ELR (cell line): Measurements from ENCODE around the gene PCDHGA3.
"Not testable (repeated sequence)": the region's sequence is repeated elsewhere in the genome, so short reads cannot be mapped to it uniquely, and the experiment has no call there.

Source experiments
- DNase-seq: peaks from one replicate; pipeline ENCODE4 v3.0.0-alpha.2; 2015; ENCODE audit warnings: low read depth

The PCDHGA3 gene

GRCh38 chr5:141343242-141343952 is at the start of gene PCDHGA3:
TSS of gene PCDHGA3 (plus strand) at chr5:141343829. CDS start at chr5:141344034, 205 bp downstream.
- peak; percentile 61 for DNase-seq

- no peak for DNase-seq
These were observed 45.3 kb upstream of the PCDHGA3 start for GRCh38 chr5:141298376-141298775.

GRCh38 chr5:141303756-141304155 is 39.9 kb upstream of the PCDHGA3 start, which contains the start of gene SLC25A2:
TSS of gene SLC25A2 (minus strand) at chr5:141304049. CDS start at chr5:141303865, 184 bp downstream.
- DNase-seq = no peak

GRCh38 chr5:141306630-141307029 is 37.0 kb upstream of the PCDHGA3 start:
- DNase-seq = no peak

- DNase-seq = no peak
These were observed 29.9 kb upstream of the PCDHGA3 start for GRCh38 chr5:141313711-141314110.

GRCh38 chr5:141316963-141317362 is 26.7 kb upstream of the PCDHGA3 start:
- not testable (repeated sequence) for DNase-seq

GRCh38 chr5:141319202-141319601 is 24.4 kb upstream of the PCDHGA3 start:
- peak; percentile 49 for DNase-seq

- DNase-seq = no peak
These were observed 23.9 kb upstream of the PCDHGA3 start for GRCh38 chr5:141319699-141320098.

- DNase-seq = peak; percentile 94
These were observed 23.1 kb upstream of the PCDHGA3 start, which contains the start of gene TAF7 for GRCh38 chr5:141320225-141321169. TSS of gene TAF7 (minus strand) at chr5:141320784. CDS start at chr5:141320044, 740 bp downstream.

- no peak for DNase-seq
These were observed 21.4 kb upstream of the PCDHGA3 start for GRCh38 chr5:141322261-141322660.

- peak; percentile 82 for DNase-seq
These were observed 17.4 kb upstream of the PCDHGA3 start for GRCh38 chr5:141326088-141326854.

- DNase-seq = no peak
These were observed 15.4 kb upstream of the PCDHGA3 start for GRCh38 chr5:141328231-141328630.

- peak; percentile 74 for DNase-seq
These were observed 13.1 kb upstream of the PCDHGA3 start, which contains the start of gene PCDHGA1 for GRCh38 chr5:141330299-141331080. TSS of gene PCDHGA1 (plus strand) at chr5:141330514.

- not testable (repeated sequence) for DNase-seq
These were observed 11.1 kb upstream of the PCDHGA3 start for GRCh38 chr5:141332571-141332970.

GRCh38 chr5:141338538-141339306 is 4.9 kb upstream of the PCDHGA3 start, which contains the start of gene PCDHGA2:
TSS of gene PCDHGA2 (plus strand) at chr5:141338760.
- DNase-seq = peak; percentile 67

- not testable (repeated sequence) for DNase-seq
These were observed 2.8 kb upstream of the PCDHGA3 start for GRCh38 chr5:141340781-141341354.

- DNase-seq = no peak
These were observed 856 bp upstream of the PCDHGA3 start for GRCh38 chr5:141342773-141343172.

- no peak for DNase-seq
These were observed 379 bp downstream of the PCDHGA3 start for GRCh38 chr5:141343953-141344463.

GRCh38 chr5:141345327-141345726 is 1.7 kb downstream of the PCDHGA3 start:
- DNase-seq = no peak
